ENCODE data around the gene GPSM1.

DNA sequence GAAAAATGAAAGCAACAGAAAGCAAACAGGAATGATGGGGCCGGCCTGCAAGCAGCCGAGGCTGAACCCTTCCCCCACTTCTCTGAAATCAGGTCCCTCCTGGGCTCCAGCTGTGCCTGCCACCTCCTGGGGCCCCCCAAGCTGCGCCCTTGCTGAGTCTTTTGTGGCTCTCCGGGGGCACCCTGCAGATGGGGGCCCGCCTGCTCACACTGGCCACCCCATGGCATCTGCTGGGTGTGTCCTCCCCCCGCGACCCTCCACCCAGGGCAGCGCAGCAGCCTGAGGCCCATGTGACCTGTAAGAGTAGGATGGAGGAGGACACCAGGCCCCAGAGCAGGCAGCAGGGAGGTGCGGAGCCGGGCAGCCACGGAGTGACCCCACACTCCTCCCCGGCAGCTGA, 5.7 kb downstream of the GPSM1 start:
- TF ChIP-seq, protein P1, sequence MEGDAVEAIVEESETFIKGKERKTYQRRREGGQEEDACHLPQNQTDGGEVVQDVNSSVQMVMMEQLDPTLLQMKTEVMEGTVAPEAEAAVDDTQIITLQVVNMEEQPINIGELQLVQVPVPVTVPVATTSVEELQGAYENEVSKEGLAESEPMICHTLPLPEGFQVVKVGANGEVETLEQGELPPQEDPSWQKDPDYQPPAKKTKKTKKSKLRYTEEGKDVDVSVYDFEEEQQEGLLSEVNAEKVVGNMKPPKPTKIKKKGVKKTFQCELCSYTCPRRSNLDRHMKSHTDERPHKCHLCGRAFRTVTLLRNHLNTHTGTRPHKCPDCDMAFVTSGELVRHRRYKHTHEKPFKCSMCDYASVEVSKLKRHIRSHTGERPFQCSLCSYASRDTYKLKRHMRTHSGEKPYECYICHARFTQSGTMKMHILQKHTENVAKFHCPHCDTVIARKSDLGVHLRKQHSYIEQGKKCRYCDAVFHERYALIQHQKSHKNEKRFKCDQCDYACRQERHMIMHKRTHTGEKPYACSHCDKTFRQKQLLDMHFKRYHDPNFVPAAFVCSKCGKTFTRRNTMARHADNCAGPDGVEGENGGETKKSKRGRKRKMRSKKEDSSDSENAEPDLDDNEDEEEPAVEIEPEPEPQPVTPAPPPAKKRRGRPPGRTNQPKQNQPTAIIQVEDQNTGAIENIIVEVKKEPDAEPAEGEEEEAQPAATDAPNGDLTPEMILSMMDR (IDR thresholded peaks at IDR 0.05): no peak
- no peak for TF ChIP-seq EZH2 (IDR thresholded peaks at IDR 0.05; ENCODE audit: borderline replicate concordance, insufficient read depth, low read depth, low read length, poor library complexity, severe bottlenecking)

Data from B cell (primary cell).